ENCODE results near the gene OLFM1. TPM values are rescaled to one million over a fixed set of nuclear protein-coding genes. Genes with fewer than 3 reads are reported as not detected.

The OLFM1 gene
- total and polyA plus RNA-seq, 9 of the 15 experiments (the other 6 are each of a cell fraction or from before 2014, with no cell fraction given), result not detected

DNA sequence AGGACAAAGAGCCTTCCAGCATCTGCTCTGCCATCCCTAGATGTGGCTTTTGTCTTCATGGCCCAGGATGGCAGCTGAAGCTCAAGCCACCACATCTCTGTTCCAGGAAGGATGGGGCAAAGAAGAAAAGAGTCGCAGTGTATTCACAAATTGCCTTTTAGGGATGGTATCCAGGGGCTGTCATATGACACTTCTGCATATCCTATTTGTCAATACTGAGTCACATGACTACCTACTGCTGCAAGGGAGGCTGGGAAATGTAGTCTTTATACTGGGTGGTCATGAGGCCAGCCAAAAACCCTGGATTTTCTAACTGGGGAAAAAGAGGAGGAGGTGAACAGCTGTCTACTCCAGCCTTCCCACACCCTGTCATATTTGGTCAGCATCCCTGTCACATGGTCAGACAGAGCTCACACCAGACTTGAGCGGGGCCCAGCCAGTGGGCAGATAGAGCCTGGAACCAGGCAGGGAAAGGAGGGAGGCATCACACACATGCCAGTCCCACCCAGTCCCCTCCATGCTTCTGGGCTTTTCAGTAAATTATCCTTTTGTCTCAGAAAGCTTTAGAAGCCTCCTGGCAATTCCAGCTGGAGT is 52.0 kb downstream of the OLFM1 start (continued):
- TF ChIP-seq, protein P1, sequence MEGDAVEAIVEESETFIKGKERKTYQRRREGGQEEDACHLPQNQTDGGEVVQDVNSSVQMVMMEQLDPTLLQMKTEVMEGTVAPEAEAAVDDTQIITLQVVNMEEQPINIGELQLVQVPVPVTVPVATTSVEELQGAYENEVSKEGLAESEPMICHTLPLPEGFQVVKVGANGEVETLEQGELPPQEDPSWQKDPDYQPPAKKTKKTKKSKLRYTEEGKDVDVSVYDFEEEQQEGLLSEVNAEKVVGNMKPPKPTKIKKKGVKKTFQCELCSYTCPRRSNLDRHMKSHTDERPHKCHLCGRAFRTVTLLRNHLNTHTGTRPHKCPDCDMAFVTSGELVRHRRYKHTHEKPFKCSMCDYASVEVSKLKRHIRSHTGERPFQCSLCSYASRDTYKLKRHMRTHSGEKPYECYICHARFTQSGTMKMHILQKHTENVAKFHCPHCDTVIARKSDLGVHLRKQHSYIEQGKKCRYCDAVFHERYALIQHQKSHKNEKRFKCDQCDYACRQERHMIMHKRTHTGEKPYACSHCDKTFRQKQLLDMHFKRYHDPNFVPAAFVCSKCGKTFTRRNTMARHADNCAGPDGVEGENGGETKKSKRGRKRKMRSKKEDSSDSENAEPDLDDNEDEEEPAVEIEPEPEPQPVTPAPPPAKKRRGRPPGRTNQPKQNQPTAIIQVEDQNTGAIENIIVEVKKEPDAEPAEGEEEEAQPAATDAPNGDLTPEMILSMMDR (IDR thresholded peaks at IDR 0.05 in 2 of 3, conservative IDR thresholded peaks at IDR 0.05 in 1 of 3; ENCODE audit: insufficient read depth in 2 of 3, low read depth in 1 of 3, low read length in 3 of 3), result no peak

DNA sequence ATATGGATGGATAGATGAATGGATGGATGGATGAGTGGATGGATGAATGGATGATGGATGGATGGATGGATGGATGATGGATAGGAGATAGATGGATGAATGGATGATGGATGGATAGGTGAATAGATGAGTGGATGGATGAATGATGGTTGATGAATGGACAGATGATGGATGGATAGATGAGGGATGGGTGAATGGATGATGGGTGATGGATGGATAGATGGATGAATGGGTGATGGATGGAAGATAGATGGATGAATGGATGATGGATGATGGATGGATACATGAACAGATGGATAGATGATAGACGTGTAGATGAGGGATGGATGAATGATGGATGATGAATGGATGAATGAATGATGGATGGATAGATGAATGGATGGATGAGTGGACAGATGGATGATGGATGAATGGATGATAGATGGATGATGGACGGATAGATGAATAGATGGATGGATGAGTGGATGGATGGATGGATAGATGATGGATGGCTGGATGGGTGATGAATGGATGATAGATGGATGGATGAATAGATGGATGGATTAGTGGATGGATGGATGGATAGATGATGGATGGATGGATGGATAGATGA is 53.8 kb downstream of the OLFM1 start:
- Histone ChIP-seq H2AFZ (ENCODE audit: low read depth, low read length) (no peak overlapping the region), H3K4me3 (no peak overlapping the region), H3K4me1 (replicated peaks in 1 of 2; ENCODE audit: control insufficient read depth in 2 of 2, insufficient read depth in 2 of 2, low read length in 2 of 2) (peaks cover 0 to 5% of the 10 kb centered on the region in 2 experiments; a peak in 2 of 5 replicates), H3K9me1 (ENCODE audit: control insufficient read depth, insufficient read depth, low read length) (peaks cover 3% of the 10 kb centered on the region), H3K4me2 (ENCODE audit: insufficient read depth, low read length) (no peak overlapping the region), H4K20me1 (replicated peaks; ENCODE audit: control insufficient read depth, insufficient read depth, low read length) (no peaks in the 10 kb centered on the region), H3K27me3 (ENCODE audit: control insufficient read depth in 2 of 2, insufficient read depth in 2 of 2, low read length in 2 of 2) (peaks cover 0 to 16% of the 10 kb centered on the region in 2 experiments; a peak in 2 of 5 replicates), H3K27ac (ENCODE audit: extremely low read depth, low read depth, low read length) (no peak overlapping the region), H3K36me3 (ENCODE audit: control insufficient read depth, insufficient read depth, low read length) (no peaks in the 10 kb centered on the region), H3K9me3 (replicated peaks; ENCODE audit: control insufficient read depth, insufficient read depth, low read depth, low read length) (no peaks in the 10 kb centered on the region), H3K79me2 (ENCODE audit: control insufficient read depth, insufficient read depth, low read length) (no peaks in the 10 kb centered on the region), H3K9ac (ENCODE audit: insufficient read depth in 1 of 2, low read depth in 2 of 2, low read length in 2 of 2) (no peak overlapping the region)
- ATAC-seq (no peak), DNase-seq (ENCODE audit: extremely low read depth in 1 of 4, low spot score in 3 of 4) (no peak), FAIRE-seq (no peak)
- in situ Hi-C loops (cut with MboI), result no loop called here
- intact Hi-C loops (cut with micrococcal nuclease), result no loop called here
- CTCF ChIA-PET (ENCODE audit: low intra/inter-chr PET ratio), result no interaction called here
- POLR2A ChIA-PET, result interaction anchor here (0.7 kb wide), 1 partner anchor 349 kb away, joined by 3 read pairs; no protein-coding TSS in a partner anchor
- TF ChIP-seq, protein P2, sequence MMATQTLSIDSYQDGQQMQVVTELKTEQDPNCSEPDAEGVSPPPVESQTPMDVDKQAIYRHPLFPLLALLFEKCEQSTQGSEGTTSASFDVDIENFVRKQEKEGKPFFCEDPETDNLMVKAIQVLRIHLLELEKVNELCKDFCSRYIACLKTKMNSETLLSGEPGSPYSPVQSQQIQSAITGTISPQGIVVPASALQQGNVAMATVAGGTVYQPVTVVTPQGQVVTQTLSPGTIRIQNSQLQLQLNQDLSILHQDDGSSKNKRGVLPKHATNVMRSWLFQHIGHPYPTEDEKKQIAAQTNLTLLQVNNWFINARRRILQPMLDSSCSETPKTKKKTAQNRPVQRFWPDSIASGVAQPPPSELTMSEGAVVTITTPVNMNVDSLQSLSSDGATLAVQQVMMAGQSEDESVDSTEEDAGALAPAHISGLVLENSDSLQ (IDR thresholded peaks at IDR 0.05), result peak; percentile 55; the same call in 1 of the 2 replicates
- TF ChIP-seq TSC22D4 (tag; IDR thresholded peaks at IDR 0.05), result 0 out of 2 replicates have a peak, but pooled peaks have one; percentile 8
- no peak for TF ChIP-seq ZNF780A (CRISPR knock-in tag; IDR thresholded peaks at IDR 0.05)
- peak; percentile 6 for TF ChIP-seq MEIS2 (IDR thresholded peaks at IDR 0.05; ENCODE audit: partially characterized antibody)
- BruUV-seq (replicated peaks), result no TSS peak
- WGBS (ENCODE audit: insufficient coverage, low coverage, missing lambda C conversion rate), result 0% methylated on average over 2 of the region's 2 CpGs

All from K562 (cell line).